ENCODE measurements around the gene CGAS. TPM values are rescaled to one million over a fixed set of nuclear protein-coding genes. Genes with fewer than 3 reads are reported as not detected.
"Not testable (repeated sequence)": the region's sequence is repeated elsewhere in the genome, so short reads cannot be mapped to it uniquely, and the experiment has no call there.

CGAS gene
- total RNA-seq, 1 donor from 2014 or later: 8.1 TPM

DNA sequence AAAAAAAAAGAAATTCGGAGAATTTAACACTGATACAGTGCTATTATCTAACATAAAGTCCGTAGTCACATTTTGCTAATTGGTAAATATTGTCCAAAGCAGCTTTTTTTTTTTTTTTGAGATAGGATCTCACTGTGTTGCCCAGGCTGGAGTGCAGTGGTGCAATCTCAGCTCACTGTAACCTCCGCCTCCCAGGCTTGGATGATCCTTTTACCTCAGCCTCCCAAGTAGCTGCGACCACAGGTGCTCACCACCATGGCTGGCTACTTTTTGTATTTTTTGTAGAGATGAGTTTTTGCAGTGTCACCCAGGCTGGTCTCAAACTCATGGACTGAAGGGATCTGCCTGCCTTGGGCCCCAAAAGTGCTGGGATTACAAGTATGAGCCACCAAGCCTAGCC is 25.3 kb upstream of the CGAS start:
- Histone ChIP-seq H3K27me3 (ENCODE audit: control insufficient read depth, insufficient read depth, low read length) (no peaks in the 10 kb centered on the region), H3K36me3 (ENCODE audit: control insufficient read depth, insufficient read depth, low read length) (peaks cover 2% of the 10 kb centered on the region), H3K4me3 (ENCODE audit: low read depth, low read length) (no peak overlapping the region)
- no peak for DNase-seq (ENCODE audit: low read depth)
- TF ChIP-seq, protein P1, sequence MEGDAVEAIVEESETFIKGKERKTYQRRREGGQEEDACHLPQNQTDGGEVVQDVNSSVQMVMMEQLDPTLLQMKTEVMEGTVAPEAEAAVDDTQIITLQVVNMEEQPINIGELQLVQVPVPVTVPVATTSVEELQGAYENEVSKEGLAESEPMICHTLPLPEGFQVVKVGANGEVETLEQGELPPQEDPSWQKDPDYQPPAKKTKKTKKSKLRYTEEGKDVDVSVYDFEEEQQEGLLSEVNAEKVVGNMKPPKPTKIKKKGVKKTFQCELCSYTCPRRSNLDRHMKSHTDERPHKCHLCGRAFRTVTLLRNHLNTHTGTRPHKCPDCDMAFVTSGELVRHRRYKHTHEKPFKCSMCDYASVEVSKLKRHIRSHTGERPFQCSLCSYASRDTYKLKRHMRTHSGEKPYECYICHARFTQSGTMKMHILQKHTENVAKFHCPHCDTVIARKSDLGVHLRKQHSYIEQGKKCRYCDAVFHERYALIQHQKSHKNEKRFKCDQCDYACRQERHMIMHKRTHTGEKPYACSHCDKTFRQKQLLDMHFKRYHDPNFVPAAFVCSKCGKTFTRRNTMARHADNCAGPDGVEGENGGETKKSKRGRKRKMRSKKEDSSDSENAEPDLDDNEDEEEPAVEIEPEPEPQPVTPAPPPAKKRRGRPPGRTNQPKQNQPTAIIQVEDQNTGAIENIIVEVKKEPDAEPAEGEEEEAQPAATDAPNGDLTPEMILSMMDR (IDR thresholded peaks at IDR 0.05; ENCODE audit: insufficient read depth, low read length, poor library complexity, severe bottlenecking): no peak

DNA sequence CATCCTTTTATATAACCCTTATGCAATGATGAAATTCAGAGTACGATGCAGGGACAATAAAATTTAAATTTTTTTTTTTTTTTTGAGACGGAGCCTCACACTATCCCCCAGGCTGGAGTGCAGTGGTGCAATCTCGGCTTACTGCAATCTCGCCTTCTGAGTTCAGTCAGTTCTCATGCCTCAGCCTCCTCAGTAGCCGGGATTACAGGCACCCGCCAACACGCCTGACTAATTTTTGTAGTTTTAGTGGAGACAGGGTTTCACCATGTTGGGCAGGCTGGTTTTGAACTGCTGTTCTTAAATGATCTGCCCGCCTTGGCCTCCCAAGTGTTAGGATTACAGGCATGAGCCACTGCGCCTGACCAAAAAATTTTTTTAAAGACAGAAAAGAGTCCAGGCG is 24.6 kb upstream of the CGAS start:
- no peak for DNase-seq (ENCODE audit: low read depth)
- Histone ChIP-seq H3K4me3 (ENCODE audit: low read depth, low read length) (no peak overlapping the region), H3K36me3 (ENCODE audit: control insufficient read depth, insufficient read depth, low read length) (peaks cover 2% of the 10 kb centered on the region), H3K27me3 (ENCODE audit: control insufficient read depth, insufficient read depth, low read length) (no peaks in the 10 kb centered on the region)
- TF ChIP-seq, protein P1 (IDR thresholded peaks at IDR 0.05; ENCODE audit: insufficient read depth, low read length, poor library complexity, severe bottlenecking): no peak

DNA sequence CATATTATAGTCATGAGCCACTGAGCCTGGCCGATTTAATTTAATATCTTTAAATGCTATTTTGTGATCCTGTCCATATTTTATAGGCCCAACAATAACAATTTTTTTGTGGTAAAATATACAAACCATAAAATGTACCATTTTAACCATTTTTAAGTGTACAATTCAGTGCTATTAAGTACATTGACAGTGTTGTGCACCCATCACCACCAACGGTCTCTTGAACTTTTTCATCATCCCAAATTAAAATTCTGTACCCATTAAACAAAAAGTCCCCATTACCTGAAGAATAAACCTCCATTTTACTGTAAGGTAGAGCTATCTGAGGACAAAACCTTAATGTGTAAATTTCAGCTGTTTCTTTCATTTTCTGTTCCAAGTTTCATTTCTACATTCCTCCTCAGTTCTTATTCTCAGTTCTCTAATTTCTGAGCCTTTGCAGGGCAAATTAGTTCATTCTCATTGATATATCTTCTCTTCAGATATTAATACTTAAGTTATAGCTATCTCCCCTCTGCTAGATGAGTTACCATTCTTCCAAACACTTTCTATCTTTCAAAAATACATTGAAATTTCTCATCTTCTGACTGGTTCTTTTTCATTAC is 19.7 kb upstream of the CGAS start:
- no peak for DNase-seq (ENCODE audit: low read depth)
- Histone ChIP-seq H3K36me3 (ENCODE audit: control insufficient read depth, insufficient read depth, low read length) (peaks cover 2% of the 10 kb centered on the region), H3K4me3 (ENCODE audit: low read depth, low read length) (no peak overlapping the region), H3K27me3 (ENCODE audit: control insufficient read depth, insufficient read depth, low read length) (no peaks in the 10 kb centered on the region)
- TF ChIP-seq, protein P1 (IDR thresholded peaks at IDR 0.05; ENCODE audit: insufficient read depth, low read length, poor library complexity, severe bottlenecking): no peak

DNA sequence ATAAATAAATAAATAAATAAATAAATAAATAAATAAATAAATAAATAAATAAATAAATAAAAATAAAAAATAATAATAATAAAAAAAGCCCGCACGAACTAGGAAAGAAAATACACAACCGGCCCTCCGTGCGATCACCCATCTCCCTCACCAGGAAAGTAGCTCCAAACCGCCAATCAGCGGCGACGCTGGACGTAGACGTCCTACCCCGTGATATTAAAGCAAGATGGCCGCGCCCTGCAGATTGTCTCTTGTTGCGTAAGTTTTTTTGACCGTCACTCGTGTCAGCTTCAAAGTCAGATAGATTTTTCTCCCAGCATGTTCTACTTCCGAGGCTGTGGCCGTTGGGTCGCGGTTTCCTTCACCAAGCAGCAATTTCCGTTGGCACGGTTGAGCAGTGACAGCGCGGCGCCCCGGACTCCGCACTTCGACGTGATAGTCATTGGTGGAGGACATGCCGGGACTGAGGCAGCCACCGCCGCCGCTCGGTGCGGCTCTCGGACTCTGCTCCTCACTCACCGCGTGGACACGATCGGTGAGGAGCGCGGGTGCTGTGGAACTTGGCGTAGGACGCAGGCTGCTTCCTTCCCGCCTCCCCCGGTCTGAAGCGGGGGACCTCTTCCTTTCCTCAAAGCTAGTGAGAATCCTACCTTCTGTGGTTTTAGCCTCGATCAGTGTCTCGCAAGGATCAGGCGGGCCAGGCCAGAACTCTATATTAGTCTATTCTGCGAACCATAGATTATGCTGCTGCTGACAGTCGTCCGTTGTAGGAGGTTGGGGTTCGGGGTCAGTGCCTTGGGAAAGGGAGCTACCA is 9.6 kb upstream of the CGAS start, which contains the start of gene MTO1:
TSS of gene MTO1 (plus strand) at position 201 of the 814 bp plus-strand sequence. CDS start at position 319, 118 bp downstream.
- DNase-seq (ENCODE audit: low read depth): peak; percentile 59
- TF ChIP-seq, protein P1 (IDR thresholded peaks at IDR 0.05; ENCODE audit: insufficient read depth, low read length, poor library complexity, severe bottlenecking): no peak
- Histone ChIP-seq H3K27me3 (ENCODE audit: control insufficient read depth, insufficient read depth, low read length) (no peaks in the 10 kb centered on the region), H3K36me3 (ENCODE audit: control insufficient read depth, insufficient read depth, low read length) (no peaks in the 10 kb centered on the region), H3K4me3 (ENCODE audit: low read depth, low read length) (peak within 1 kb of the TSS; percentile 92)

DNA sequence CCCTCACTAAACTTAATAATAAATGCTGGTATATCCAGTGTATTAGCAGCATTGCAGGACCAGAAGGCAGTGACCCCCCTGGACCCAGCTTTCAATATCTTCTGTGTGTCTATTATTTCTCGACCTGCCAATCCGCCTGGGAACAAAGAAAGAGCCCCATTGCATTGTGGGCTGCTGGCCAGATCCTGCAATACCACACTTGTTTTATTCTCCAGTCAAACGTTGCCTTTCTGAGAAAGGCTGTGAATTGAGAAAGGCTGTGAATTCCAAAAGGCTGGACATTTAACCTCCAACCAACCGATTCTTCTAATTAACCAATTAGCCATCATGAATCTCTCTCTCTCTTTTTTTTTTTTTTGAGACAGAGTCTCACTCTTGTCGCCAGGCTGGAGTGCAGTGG is 8.0 kb upstream of the CGAS start:
- TF ChIP-seq, protein P1 (IDR thresholded peaks at IDR 0.05; ENCODE audit: insufficient read depth, low read length, poor library complexity, severe bottlenecking): no peak
- Histone ChIP-seq H3K36me3 (ENCODE audit: control insufficient read depth, insufficient read depth, low read length) (no peaks in the 10 kb centered on the region), H3K27me3 (ENCODE audit: control insufficient read depth, insufficient read depth, low read length) (no peaks in the 10 kb centered on the region), H3K4me3 (ENCODE audit: low read depth, low read length) (no peak overlapping the region)
- no peak for DNase-seq (ENCODE audit: low read depth)

DNA sequence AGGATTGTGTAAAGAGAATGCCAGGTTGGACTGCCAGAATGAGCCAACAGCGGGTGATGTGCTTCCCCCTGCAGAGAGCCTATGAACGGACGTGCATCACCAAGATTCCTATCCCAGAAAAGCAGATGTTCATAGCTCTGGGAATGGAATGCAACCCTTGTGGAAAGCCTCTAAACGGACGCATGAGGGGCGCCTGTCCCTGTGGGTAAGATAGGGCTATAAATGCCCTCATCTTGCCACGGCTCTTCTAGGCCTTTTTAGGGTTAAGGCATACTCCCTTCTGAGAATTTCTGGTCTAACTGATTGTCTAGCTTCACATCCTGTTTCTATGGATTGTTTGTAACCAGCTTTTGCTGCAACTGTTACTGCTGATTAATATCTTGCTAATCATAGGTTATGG is 7.4 kb upstream of the CGAS start:
- DNase-seq (ENCODE audit: low read depth); H3K36me3 ChIP-seq (ENCODE audit: control insufficient read depth, insufficient read depth, low read length); H3K4me3 ChIP-seq (ENCODE audit: low read depth, low read length); H3K27me3 ChIP-seq (ENCODE audit: control insufficient read depth, insufficient read depth, low read length): not testable (repeated sequence)

Data from kidney epithelial cell (primary cell).